ENCODE data around the gene ZPR1. TPM values are rescaled to one million over a fixed set of nuclear protein-coding genes. Genes with fewer than 3 reads are reported as not detected.

The ZPR1 gene
- total and polyA plus RNA-seq, 2 donors (not counting 1 experiment from before 2014, with no cell fraction given), result 17.9 to 63.1 TPM

DNA sequence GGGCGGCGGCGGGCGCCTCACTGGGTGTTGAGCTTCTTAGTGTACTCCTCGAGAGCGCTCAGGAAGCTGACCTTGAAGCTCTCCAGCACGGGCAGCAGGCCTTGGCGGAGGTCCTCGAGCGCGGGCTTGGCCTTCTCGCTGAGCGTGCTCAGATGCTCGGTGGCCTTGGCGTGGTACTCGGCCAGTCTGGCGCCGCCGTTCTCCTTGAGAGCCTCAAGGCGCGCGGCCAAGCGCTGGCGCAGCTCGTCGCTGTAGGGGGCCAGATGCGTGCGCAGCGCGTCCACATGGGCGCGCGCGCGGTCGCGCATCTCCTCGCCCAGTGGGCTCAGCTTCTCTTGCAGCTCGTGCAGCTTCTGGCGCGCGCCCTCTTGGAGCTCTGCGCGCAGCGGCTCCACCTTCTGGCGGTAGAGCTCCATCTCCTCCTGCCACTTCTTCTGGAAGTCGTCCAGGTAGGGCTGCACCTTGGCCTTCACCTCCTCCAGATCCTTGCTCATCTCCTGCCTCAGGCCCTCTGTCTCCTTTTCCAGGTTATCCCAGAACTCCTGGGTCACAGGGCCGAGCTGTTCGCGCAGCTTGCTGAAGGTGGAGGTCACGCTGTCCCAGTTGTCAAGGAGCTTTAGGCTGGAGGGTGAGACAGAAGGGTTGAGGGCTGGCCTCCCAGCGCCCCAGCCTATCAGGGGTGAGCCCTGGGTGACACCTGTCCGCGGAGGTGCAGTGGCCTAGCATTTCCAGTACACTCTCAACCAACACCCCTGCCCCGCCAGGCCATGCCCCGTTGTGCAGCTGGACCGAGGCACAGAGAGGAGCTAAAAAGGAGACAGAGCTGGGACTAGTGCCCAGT lies 48.2 kb upstream of the ZPR1 start:
- peak; percentile 91 for ATAC-seq (ENCODE audit: low read depth)
- no peak overlapping the region for H3K27ac Mint-ChIP-seq
- intact Hi-C loops (cut with micrococcal nuclease), result loop anchor here (1.0 kb wide), 1 partner anchor 45 kb away; the partner anchor contains the start of gene APOA5
- H3K4me3 ChIP-seq (ENCODE audit: control extremely low read depth in 1 of 5, extremely low read depth in 1 of 5, insufficient read depth in 1 of 5, low read depth in 2 of 5, low read length in 4 of 5), result peak overlapping the region in 4 of 5 experiments; percentile 38 to 61 (median 46)
- peaks cover 16% of the 10 kb centered on the region for H3K4me1 Mint-ChIP-seq
- peaks cover 0 to 4% (median 0%) of the 10 kb centered on the region in 4 experiments for H3K27me3 ChIP-seq (replicated peaks in 1 of 4; ENCODE audit: control extremely low read depth in 1 of 4, control insufficient read depth in 3 of 4, insufficient read depth in 4 of 4, low read length in 3 of 4)
- POLR2A ChIA-PET, result interaction anchor here (0.5 to 0.8 kb wide), 3 partner anchors 53 to 308 kb away, joined by 3 to 4 read pairs (median 4); partner anchors contain the start of gene BUD13
- no peak overlapping the region for H3K27ac ChIP-seq (ENCODE audit: low read length in 2 of 2)
- no peaks in the 10 kb centered on the region for H3K36me3 ChIP-seq (replicated peaks in 1 of 2; ENCODE audit: control extremely low read depth in 1 of 2, control insufficient read depth in 1 of 2, extremely low read depth in 1 of 2, insufficient read depth in 2 of 2, low read length in 1 of 2)
- peaks cover 4% of the 10 kb centered on the region for H3K27me3 Mint-ChIP-seq
- H3K4me2 ChIP-seq (replicated peaks; ENCODE audit: low read depth, low read length, poor library complexity, severe bottlenecking), result peak overlapping the region; percentile 78
- no peaks in the 10 kb centered on the region for H3K79me2 ChIP-seq (ENCODE audit: control insufficient read depth, insufficient read depth, low read length)
- CTCF ChIA-PET, result interaction anchor here (0.5 to 3.1 kb wide), 18 partner anchors 17 to 465 kb away, joined by 3 to 45 read pairs (median 4); partner anchors contain the start of genes APOA5, BUD13 and ZPR1
- no peaks in the 10 kb centered on the region for H4K20me1 ChIP-seq (ENCODE audit: control insufficient read depth, insufficient read depth, low read length, poor library complexity, severe bottlenecking)
- H3K9me3 Mint-ChIP-seq (ENCODE audit: insufficient read depth), result no peaks in the 10 kb centered on the region
- WGBS (ENCODE audit: insufficient coverage), result 7% methylated on average over 52 of the region's 57 CpGs
- peak overlapping the region; percentile 64 for H2AFZ ChIP-seq (ENCODE audit: insufficient read depth, low read depth, low read length, poor library complexity, severe bottlenecking)
- peak overlapping the region; percentile 53 for H3K9ac ChIP-seq (ENCODE audit: low read length)
- TF ChIP-seq, protein P1, sequence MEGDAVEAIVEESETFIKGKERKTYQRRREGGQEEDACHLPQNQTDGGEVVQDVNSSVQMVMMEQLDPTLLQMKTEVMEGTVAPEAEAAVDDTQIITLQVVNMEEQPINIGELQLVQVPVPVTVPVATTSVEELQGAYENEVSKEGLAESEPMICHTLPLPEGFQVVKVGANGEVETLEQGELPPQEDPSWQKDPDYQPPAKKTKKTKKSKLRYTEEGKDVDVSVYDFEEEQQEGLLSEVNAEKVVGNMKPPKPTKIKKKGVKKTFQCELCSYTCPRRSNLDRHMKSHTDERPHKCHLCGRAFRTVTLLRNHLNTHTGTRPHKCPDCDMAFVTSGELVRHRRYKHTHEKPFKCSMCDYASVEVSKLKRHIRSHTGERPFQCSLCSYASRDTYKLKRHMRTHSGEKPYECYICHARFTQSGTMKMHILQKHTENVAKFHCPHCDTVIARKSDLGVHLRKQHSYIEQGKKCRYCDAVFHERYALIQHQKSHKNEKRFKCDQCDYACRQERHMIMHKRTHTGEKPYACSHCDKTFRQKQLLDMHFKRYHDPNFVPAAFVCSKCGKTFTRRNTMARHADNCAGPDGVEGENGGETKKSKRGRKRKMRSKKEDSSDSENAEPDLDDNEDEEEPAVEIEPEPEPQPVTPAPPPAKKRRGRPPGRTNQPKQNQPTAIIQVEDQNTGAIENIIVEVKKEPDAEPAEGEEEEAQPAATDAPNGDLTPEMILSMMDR (IDR thresholded peaks at IDR 0.05), result peak; percentile 44
- no peak for TF ChIP-seq EZH2 (IDR thresholded peaks at IDR 0.05; ENCODE audit: borderline replicate concordance, insufficient read depth, low read depth, low read length, poor library complexity, severe bottlenecking)
- no peaks in the 10 kb centered on the region for H3K9me3 ChIP-seq (ENCODE audit: control extremely low read depth in 1 of 3, control insufficient read depth in 2 of 3, insufficient read depth in 1 of 3, low read length in 2 of 3)
- peaks cover 7 to 14% of the 10 kb centered on the region in 2 donors for H3K4me1 ChIP-seq (ENCODE audit: control insufficient read depth in 2 of 2, insufficient read depth in 2 of 2, low read length in 2 of 2)
- peak; percentile 84 for DNase-seq
- H3K4me3 Mint-ChIP-seq, result peak overlapping the region; percentile 83
